Cardiac muscle cell (in vitro differentiated cells and primary cell): ENCODE results near the gene DNAH11. TPM values are rescaled to one million over a fixed set of nuclear protein-coding genes. Genes with fewer than 3 reads are reported as not detected.
"Not testable (repeated sequence)": the region's sequence is repeated elsewhere in the genome, so short reads cannot be mapped to it uniquely, and the experiment has no call there.

Experiments
- DNase-seq, 2 donors: peaks; one replicate each; pipeline versions ENCODE4 v3.0.0 to v3.0.0-alpha.2; 2010 to 2017; ENCODE audit warnings: low read depth in 1 of 2, low spot score in 1 of 2
- H3K27ac ChIP-seq: fragments of 200-600 bp; sonication (generic); 2 replicates; pipeline ENCODE4 v1.5.1; 2016
- H3K27me3 ChIP-seq: fragments of 200-600 bp; sonication (generic); 2 replicates; pipeline ENCODE4 v1.6.0; 2016; ENCODE audit warnings: control low read depth
- H3K36me3 ChIP-seq: fragments of 200-600 bp; sonication (generic); 2 replicates; pipeline ENCODE4 v1.5.1; 2016; ENCODE audit warnings: control low read depth
- H3K4me1 ChIP-seq: fragments of 200-600 bp; sonication (generic); 2 replicates; pipeline ENCODE4 v1.8.1; 2017; ENCODE audit warnings: low read depth, mild to moderate bottlenecking, mixed run types
- H3K4me3 ChIP-seq: fragments of 200-600 bp; sonication (generic); 2 replicates; pipeline ENCODE4 v1.5.1; 2016; ENCODE audit warnings: mild to moderate bottlenecking
- H3K9me3 ChIP-seq: fragments of 200-600 bp; sonication (generic); 2 replicates; pipeline ENCODE4 v1.5.1; 2017; ENCODE audit warnings: low read depth, mild to moderate bottlenecking, control low read depth
- polyA plus RNA-seq: library from polyadenylated mRNA; unstranded; fragments of >200 nt; fragmentation: Nextera tagmentation; extraction: Ambion mirVana; gene quantifications from 2 replicates; pipeline ENCODE4 v1.2.1, GENCODE V29; 2016
- total RNA-seq: library from RNA; depleted of rRNA; stranded (reverse); fragments of >200 nt; gene quantifications from 2 replicates; pipeline ENCODE4 v1.2.3, GENCODE V29; 2016
- TF ChIP-seq, protein P1 (sequence below): IDR thresholded peaks from 2 replicates; pipeline ENCODE4 v1.5.1; 2012; ENCODE audit warnings: low read depth, mild to moderate bottlenecking, low read length

The DNAH11 gene
- total and polyA plus RNA-seq, 2 experiments from 2014 or later = 0.60 to 1.9 TPM

DNA sequence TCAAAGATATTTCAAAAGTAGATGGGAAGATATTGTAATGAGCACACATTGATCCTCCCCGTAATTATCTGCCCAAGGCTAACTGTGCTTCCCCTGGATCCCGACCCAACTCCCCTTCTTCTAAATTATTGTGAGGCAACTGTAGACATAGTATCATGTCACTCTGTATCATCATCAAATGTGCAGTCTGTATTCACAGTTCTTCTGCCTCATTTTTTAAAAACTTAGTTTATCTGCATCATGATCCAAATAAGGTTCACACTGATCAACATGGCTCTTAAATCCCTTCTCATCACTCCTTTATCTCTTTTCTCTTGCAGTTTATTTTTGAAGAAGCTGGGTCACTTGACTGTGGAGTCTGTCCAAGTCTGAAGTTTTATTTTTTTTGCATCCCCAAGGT, 375.4 kb downstream of the DNAH11 start:
- H3K4me3 ChIP-seq = no peak overlapping the region
- H3K4me1 ChIP-seq = peaks cover 10% of the 10 kb centered on the region
- no peak for DNase-seq
- H3K27me3 ChIP-seq = no peaks in the 10 kb centered on the region
- TF ChIP-seq, protein P1, sequence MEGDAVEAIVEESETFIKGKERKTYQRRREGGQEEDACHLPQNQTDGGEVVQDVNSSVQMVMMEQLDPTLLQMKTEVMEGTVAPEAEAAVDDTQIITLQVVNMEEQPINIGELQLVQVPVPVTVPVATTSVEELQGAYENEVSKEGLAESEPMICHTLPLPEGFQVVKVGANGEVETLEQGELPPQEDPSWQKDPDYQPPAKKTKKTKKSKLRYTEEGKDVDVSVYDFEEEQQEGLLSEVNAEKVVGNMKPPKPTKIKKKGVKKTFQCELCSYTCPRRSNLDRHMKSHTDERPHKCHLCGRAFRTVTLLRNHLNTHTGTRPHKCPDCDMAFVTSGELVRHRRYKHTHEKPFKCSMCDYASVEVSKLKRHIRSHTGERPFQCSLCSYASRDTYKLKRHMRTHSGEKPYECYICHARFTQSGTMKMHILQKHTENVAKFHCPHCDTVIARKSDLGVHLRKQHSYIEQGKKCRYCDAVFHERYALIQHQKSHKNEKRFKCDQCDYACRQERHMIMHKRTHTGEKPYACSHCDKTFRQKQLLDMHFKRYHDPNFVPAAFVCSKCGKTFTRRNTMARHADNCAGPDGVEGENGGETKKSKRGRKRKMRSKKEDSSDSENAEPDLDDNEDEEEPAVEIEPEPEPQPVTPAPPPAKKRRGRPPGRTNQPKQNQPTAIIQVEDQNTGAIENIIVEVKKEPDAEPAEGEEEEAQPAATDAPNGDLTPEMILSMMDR = no peak
- no peaks in the 10 kb centered on the region for H3K9me3 ChIP-seq
- H3K27ac ChIP-seq = no peak overlapping the region
- H3K36me3 ChIP-seq = no peaks in the 10 kb centered on the region

GRCh38 chr7:21920936-21921335, 378.1 kb downstream of the DNAH11 start:
- TF ChIP-seq, protein P1 = no peak
- H3K27ac ChIP-seq = no peak overlapping the region
- no peaks in the 10 kb centered on the region for H3K27me3 ChIP-seq
- no peak overlapping the region for H3K4me3 ChIP-seq
- no peaks in the 10 kb centered on the region for H3K36me3 ChIP-seq
- H3K4me1 ChIP-seq = peaks cover 17% of the 10 kb centered on the region
- DNase-seq = no peak
- H3K9me3 ChIP-seq = no peaks in the 10 kb centered on the region

GRCh38 chr7:21922605-21923004, 379.8 kb downstream of the DNAH11 start:
- Histone ChIP-seq H3K4me1 (peaks cover 17% of the 10 kb centered on the region), H3K9me3 (no peaks in the 10 kb centered on the region), H3K36me3 (no peaks in the 10 kb centered on the region), H3K4me3 (no peak overlapping the region), H3K27me3 (no peaks in the 10 kb centered on the region), H3K27ac (no peak overlapping the region)
- DNase-seq = no peak
- TF ChIP-seq, protein P1 = no peak

GRCh38 chr7:21923658-21924057, 380.8 kb downstream of the DNAH11 start:
- DNase-seq = peak; percentile 55 to 68
- H3K27ac ChIP-seq = no peak overlapping the region
- H3K4me1 ChIP-seq = peaks cover 11% of the 10 kb centered on the region
- no peak overlapping the region for H3K4me3 ChIP-seq
- no peaks in the 10 kb centered on the region for H3K9me3 ChIP-seq
- TF ChIP-seq, protein P1 = no peak
- H3K36me3 ChIP-seq = no peaks in the 10 kb centered on the region
- H3K27me3 ChIP-seq = no peaks in the 10 kb centered on the region

DNA sequence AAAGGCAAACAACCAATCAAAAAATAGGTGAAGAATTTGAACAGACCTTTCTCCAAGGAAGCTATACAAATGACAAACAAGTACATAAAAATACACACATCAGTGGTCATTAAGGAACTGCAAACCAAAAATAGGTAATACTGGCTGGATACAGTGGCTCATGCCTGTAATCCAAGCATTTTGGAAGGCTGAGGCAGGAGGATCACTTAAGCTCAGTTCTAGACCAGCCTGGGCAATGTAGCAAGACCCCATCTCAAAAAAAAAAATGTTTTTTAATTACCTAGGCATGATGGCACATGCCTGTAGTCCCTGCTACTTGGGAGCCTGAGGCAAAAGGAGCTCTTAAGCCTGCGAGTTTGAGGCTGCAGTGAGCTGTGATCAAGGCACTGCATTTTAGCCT, 383.6 kb downstream of the DNAH11 start:
- Histone ChIP-seq H3K27me3 (no peaks in the 10 kb centered on the region), H3K9me3 (no peaks in the 10 kb centered on the region), H3K4me3 (no peak overlapping the region), H3K4me1 (peaks cover 7% of the 10 kb centered on the region), H3K36me3 (no peaks in the 10 kb centered on the region), H3K27ac (no peak overlapping the region)
- TF ChIP-seq, protein P1 = no peak
- no peak for DNase-seq

GRCh38 chr7:21927693-21928092, 384.9 kb downstream of the DNAH11 start:
- no peaks in the 10 kb centered on the region for H3K9me3 ChIP-seq
- no peak overlapping the region for H3K4me3 ChIP-seq
- no peaks in the 10 kb centered on the region for H3K27me3 ChIP-seq
- H3K36me3 ChIP-seq = no peaks in the 10 kb centered on the region
- peaks cover 7% of the 10 kb centered on the region for H3K4me1 ChIP-seq
- no peak overlapping the region for H3K27ac ChIP-seq
- TF ChIP-seq, protein P1 = no peak
- DNase-seq = no peak

- not testable (repeated sequence) for H3K27ac ChIP-seq, H3K4me3 ChIP-seq, DNase-seq, H3K27me3 ChIP-seq, H3K4me1 ChIP-seq, H3K36me3 ChIP-seq, H3K9me3 ChIP-seq
Measured at GRCh38 chr7:21933293-21933692, 390.5 kb downstream of the DNAH11 start.
